NCI-H460 (cell line): ENCODE measurements around the gene PPP1R15B. TPM values are rescaled to one million over a fixed set of nuclear protein-coding genes. Genes with fewer than 3 reads are reported as not detected.

ENCODE experiments used
- DNase-seq: peaks from one replicate; pipeline ENCODE4 v3.0.0-alpha.2; 2016; ENCODE audit warnings: low read depth; ENCODE audit errors: extremely low read depth
- total RNA-seq: library from RNA; depleted of rRNA; stranded (reverse); fragments of >200 nt; shearing (Covaris generic); gene quantifications from 2 replicates; pipeline ENCODE4 v1.2.3, GENCODE V29; 2014

PPP1R15B gene
- total RNA-seq, 1 experiment from 2014 or later, result 106 TPM

- DNase-seq, result no peak
Observed at GRCh38 chr1:204370176-204370575, 41.4 kb downstream of the PPP1R15B start.

DNA sequence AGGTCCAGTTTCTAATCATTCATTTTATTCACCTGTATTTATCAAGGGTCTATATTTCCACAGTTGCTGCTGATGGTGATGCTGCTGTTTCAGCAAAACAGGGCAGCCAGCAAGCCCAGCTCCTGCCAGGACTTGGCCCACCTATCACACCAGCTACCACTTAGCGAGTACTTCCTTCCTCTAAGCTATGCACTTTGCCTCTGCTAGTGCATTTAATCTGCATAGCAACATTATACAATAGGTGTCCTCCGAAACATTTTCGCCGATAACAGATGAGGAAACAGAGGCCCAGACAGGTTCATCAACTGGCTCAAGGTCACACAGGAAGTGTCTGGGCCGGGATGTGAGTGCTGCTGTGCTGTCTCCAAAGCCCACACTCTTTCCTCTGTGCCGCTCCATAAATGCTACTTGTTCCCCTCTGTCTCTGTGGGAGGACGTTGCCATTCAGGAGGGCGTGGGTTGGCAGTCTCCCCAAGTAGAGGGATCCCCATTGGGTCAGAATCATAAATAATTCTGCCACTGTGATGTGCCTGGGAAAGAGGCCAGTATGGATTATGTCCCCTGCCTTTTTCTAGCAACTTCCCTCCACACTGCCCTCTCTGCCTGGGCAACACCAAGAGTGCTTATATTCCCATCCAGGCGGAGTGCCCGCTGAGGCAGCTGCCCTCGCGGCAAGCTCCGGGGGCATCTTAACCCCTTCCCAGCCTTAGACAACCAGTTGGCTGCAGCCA, 42.5 kb downstream of the PPP1R15B start:
- DNase-seq, result no peak

DNA sequence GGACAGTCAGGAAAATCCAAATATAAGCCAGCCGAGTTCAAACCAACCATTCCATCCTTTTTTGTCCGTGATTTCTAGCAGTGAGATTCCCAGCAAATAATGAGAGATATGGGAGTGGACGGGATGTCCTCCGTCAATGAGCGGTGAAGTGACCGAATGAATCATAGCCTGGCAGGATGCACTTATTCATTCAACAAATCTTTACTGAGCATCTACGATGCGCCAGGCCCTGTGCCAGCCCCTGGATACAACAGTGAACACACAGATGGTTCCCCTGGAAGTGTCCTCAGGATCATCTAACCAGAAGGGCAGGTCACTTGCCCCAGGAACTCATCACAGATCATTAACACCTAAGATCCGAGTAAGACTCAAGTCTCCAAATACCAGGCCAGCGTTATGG, 43.7 kb downstream of the PPP1R15B start:
- no peak for DNase-seq

DNA sequence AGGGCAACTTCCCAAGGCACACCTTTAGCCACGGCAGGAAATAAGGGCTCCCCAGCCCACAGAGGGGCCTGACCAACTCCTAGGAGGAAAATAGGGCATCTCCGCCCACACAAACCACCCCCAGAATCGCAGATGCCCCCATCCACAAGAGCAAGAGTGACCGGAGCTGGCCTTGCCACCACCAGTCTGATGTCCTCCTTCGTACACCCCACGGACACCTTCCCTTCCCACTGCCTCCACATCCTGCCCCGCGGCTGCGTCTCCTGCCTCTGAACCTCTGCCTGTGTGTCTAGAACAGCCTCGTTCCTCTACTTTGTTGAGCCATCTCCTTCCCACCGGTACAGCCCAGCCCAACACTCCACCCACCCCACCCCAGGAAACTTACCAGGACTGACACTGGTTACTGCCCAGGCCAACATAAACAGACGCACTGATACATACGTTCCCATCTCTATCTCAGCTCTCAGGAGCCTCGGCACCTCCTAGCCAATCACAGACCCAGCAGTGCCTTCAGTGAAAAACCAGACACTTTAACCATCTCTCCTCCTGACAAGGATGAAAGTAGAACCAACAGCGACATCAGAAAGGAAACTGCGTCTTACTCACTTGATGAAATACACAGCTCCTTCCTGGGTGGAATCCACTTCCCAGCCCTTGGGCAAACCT, 44.3 kb downstream of the PPP1R15B start:
- no peak for DNase-seq

DNA sequence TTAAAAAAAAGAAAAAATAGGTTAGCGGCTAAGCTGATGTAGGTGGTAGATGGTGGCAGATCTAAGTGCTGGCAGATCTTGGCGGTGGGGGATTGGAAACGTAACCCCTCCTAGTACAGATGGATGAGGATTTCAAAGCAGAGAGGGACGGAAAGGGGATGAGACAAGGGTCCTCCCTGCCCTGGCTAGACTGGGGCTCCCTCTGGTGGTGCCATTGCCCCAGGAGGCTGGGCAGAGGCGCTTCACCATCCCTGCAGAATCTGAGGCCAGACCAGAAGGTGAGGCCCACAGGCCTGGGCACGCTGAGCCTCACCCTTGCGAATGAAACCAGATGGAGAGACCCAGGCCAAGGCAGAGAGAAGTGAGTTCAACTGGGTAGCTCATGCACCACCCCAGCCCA, 44.9 kb downstream of the PPP1R15B start:
- no peak for DNase-seq

DNA sequence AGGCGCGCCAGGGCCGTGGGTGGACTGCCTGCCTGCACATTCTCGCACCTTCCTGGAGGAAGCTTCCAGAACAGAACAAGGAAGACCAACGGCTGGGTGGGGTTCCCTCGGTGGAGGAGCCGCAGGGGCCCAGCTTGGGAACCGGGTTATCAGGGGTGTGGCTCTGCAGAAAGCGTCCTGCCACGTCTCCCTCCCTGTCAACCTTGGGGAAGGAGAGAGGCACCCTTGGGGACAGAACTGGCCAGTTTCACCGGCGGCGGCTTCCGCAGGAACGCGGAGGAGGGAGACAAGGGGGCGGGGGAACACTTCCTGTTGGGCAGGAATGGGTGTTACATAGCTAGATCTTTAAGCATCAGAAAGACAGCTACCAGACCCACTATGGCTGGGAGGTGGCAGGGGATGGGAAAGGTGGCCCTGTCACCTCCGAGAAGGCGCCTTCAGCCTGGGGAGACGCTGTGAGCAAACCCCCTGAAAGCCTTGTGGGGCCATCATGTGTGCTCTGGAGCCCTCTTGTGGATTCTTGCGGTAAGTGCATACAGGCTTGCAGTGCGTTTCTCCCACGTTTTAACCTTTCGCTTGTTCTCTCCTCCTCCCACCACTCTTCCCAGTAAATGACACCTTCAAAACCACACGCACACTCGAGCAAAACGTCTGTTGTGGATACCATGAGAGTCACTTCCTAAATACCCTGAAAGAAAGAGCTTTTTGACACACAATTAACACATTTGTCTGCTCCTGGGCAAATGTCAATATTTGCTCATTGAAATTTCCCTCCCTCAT, 48.1 kb downstream of the PPP1R15B start:
- DNase-seq, result peak; percentile 80

- no peak for DNase-seq
Observed at GRCh38 chr1:204362984-204363334, 48.7 kb downstream of the PPP1R15B start.

DNA sequence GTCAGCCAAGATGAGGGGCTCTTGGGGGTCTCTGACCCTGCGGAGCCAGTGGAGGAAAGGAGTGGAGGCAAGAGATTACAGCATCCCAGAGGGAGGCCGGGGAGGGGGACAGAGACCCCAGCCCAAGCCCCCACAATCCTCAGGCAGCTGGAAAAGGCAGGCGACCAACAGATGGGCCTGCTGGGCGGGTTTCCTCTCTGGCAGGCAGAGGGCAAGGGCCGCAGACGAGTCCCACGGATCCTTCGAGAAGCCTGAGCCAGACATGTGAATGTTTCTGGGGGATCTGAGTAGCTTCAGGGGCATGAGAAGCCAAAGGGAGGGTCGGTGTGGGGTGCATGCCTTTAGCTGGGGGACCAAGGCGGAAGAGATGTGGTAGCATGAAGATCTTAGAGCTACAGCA, 49.8 kb downstream of the PPP1R15B start:
- no peak for DNase-seq

DNA sequence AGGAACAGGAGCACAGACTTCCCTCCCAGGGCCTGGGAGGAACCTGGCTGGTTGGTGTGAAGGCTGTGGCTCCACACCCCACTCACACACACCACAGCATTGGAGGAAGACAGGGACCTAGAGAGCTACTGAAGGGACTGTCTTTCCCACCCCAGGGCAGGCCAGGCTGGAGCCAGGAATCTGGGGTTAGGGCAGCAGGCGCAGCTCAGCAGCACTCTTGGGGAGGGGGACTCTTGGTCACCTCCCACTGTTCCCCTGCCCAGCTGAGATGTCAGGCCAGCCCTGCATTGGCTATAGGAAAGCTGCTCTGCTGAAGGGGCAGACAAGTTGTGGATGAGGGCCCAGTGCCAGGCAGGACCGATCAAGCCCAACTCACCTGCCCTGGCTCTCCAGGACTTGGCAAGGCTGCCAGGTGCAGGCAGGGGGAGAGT, 50.3 kb downstream of the PPP1R15B start:
- no peak for DNase-seq

DNA sequence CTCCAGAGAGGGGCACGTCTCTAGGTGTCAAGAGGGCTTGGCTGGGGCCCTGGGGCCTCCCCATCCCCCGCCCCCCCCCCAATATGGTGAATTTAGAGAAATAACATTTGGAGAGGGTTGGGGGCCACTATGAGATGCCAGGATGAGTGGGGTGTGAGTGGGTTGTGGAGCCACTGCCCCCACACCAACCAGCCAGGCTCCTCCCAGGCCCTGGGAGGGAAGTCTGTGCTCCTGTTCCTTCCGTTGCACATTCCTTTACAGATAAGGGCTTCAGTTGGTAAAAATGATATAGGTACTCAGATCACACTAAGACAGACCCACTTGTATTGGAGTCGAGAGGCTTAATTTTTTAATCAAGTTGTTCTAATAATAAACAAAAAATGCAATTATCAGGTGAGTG, 51.3 kb downstream of the PPP1R15B start:
- DNase-seq, result no peak

DNA sequence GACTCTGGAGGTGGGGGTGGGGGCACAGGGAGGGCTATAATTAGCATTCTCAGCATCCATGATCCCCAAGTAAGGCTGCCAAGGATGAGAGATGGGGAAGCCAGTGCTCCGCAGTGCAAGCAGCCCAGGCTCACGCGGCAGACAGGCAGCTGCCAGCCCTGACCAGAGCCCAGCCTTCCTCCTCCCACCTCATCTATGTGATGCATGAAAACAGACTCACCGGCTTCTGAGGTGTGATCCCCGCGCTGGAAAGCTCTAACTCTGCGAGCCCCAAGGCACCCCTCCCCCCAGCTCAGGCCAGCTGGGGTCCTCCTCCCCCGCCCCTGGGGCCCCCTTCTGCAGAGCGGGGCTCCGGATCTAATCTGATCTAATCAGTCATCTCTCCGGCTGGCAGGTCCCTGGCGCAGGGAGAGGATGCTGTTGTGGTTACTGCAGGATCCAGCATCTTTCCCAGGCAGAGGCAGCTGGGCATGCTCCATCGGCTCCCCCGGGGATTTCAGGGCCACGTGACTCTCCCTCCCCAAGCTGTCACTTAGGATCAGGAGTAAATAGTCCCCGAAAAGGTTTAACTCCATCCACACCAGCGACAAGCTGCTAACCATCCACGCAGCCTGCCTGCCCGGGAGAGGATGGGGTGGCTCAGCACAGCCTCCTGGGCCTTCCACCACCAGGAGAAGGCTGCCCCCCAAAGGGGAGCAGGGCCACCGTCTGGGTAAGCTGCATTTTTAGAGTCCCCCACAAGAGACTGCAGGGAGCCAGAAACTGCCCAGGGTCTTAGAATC, 52.0 kb downstream of the PPP1R15B start, which contains the start of gene PLEKHA6:
TSS of gene PLEKHA6 (minus strand) at position 456 of the 782 bp plus-strand sequence. CDS start 86,202 bp downstream, outside the sequence.
- no peak for DNase-seq

DNA sequence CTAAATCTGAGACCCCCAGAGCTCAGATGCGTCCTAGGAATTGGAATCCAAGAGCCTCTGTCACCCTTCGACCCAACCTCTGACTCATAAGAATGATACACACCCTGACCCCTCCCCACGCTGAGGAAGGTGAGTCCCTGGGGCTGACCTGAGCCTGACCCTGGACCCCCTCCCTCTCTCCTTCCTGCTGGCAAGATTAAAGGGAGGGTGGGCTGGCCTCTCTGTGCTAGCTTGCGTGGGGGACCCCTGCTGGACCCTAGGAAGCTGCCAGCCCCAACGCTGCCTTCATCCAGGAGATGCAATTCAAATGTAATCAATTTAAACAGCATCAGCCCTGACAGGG, 52.5 kb downstream of the PPP1R15B start:
- no peak for DNase-seq

- no peak for DNase-seq
Observed at GRCh38 chr1:204358605-204359004, 53.0 kb downstream of the PPP1R15B start.

DNA sequence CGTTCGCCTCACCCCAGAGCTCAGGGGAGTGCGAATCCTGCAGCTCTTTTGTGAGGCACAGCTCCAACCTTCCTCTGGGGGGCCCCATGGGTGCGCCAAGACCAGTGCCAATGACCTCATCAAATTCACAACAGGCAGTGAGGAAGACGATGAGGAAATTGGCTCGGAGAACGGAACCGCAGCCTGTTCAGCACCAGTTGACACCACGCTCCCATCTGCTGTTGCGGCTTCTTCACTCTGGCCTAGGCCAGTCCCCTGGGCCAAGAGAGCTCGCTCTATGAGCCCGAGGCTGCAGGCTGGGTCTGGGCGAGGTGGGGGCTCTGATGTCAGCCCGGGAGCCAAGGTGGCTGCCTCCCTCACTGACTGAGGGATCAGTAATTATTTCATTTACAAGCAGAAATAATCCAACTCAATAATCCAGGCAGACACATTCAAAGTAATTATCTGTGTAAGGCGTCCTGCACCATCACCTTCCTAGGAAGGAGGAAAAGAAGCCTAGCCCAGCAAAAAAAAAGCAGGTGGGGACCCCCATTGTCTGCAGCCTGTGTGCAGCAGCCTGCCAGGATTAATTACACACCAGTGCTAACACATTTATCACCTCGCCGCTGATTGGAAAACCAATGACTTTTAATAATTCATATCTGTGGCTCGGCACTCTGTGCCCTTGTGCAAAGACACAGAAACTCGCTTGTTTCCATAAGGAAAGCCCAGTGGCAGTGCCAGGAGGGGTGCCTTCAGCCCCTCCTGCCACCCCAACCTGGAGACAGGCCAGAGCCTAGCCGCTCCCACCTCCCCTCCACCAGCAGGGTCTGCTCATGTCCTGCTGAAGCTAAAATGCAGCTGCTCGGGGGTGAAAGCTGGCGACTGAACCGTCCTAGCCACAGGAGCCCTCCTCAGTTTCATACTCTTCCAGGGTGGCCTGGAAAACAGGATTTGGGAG, 53.8 kb downstream of the PPP1R15B start:
- no peak for DNase-seq

- DNase-seq, result no peak
Observed at GRCh38 chr1:204356997-204357396, 54.6 kb downstream of the PPP1R15B start.

DNA sequence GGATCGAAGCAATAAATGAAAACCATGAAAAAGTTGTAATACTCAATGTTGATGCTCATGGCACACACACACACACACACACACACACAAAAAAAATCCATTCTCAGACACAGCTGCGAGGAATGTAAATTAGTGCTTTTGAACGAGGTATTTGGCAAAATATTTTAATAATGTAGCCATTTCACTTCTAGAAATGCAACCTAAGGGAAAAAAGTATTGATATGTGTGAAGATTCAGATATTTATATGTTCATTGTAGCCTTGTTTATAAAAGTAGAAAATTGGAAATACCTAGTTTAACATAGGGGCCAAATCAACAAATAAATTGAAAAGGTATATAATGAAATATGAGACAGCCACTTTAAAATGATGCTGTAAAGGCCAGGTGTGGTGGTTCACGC, 55.7 kb downstream of the PPP1R15B start:
- DNase-seq, result no peak

DNA sequence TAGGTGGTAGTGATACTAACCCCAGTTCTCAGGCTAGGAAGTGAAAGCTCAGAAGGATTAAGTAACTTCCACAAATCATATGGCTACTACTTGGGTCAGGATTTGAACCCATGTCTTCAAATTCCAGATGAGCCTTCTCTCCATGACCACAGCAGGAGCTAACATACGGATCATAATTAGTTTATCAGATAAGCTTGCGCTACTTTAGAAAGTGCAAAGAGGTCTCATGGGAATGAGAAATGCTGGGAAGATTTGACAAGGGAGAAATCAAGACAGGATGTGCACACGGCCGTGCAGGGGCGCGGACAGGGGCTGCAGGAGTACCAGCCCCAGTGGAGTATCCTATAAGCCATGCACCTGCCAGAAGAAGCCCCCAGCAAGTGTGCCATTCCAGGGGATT, 57.0 kb downstream of the PPP1R15B start:
- DNase-seq, result no peak
